IMR-90 (cell line): Measurements from ENCODE around the gene SHC1. TPM values are rescaled to one million over a fixed set of nuclear protein-coding genes. Genes with fewer than 3 reads are reported as not detected.

Experiments
- ATAC-seq: fragments of 200-7000 bp; cut with Tn5 transposase; 2 replicates; pipeline ENCODE4 v1.9.1; 2020; ENCODE audit warnings: low read depth, mild to moderate bottlenecking, moderate library complexity
- BruUV-seq: library from RNA; stranded (reverse); fragments of 400-500 nt; replicated peaks from 2 replicates; lab custom pipeline; 2021; lab: Mats Ljungman, UMichigan
- CTCF ChIA-PET: fragments of 300-600 bp; formaldehyde crosslinking; extraction: SDS; loops from one replicate; lab custom pipeline; 2021; ENCODE audit warnings: antibody characterized with exemption; lab: Yijun Ruan, JAX
- POLR2A ChIA-PET: fragments of 300-600 bp; sonication (Branson Sonifier 250); formaldehyde crosslinking; loops from one replicate; lab custom pipeline; 2022; ENCODE audit warnings: antibody characterized with exemption; ENCODE audit not compliant: unreplicated experiment; lab: Charles Lee
- DNase-seq: peaks from one replicate; pipeline ENCODE4 v3.0.0; 2013
- H2AFZ ChIP-seq: replicated peaks from 2 replicates; pipeline ENCODE3; 2013; ENCODE audit warnings: low read length, mild to moderate bottlenecking; ENCODE audit not compliant: poor library complexity
- H2AK5ac ChIP-seq: 2 replicates; pipeline ENCODE4 v1.6.1; 2013; ENCODE audit warnings: low read depth, low read length, inconsistent platforms
- H2AK9ac ChIP-seq: replicated peaks from 2 replicates; pipeline ENCODE3; 2013; ENCODE audit warnings: mild to moderate bottlenecking, low read depth, low read length, moderate library complexity; ENCODE audit not compliant: poor library complexity
- H2BK120ac ChIP-seq: 2 replicates; pipeline ENCODE4 v1.6.1; 2013; ENCODE audit warnings: low read depth, low read length, inconsistent platforms
- H2BK15ac ChIP-seq: 3 replicates; pipeline ENCODE4 v1.6.1; 2013; ENCODE audit warnings: low read depth, low read length, inconsistent platforms
- H2BK20ac ChIP-seq: 2 replicates; pipeline ENCODE4 v1.6.1; 2013; ENCODE audit warnings: low read depth, mild to moderate bottlenecking, inconsistent platforms, low read length, moderate library complexity
- H2BK5ac ChIP-seq: 2 replicates; pipeline ENCODE4 v1.6.1; 2013; ENCODE audit warnings: mild to moderate bottlenecking, low read depth, low read length, inconsistent platforms; ENCODE audit not compliant: poor library complexity, severe bottlenecking
- H3K14ac ChIP-seq: replicated peaks from 2 replicates; pipeline ENCODE4 v1.6.1; 2013; ENCODE audit warnings: low read depth, low read length, inconsistent platforms
- H3K18ac ChIP-seq: 2 replicates; pipeline ENCODE4 v1.6.1; 2013; ENCODE audit warnings: low read depth, low read length, control low read depth
- H3K23ac ChIP-seq: 2 replicates; pipeline ENCODE4 v1.6.1; 2013; ENCODE audit warnings: low read depth, low read length, inconsistent platforms
- H3K27ac ChIP-seq: 2 replicates; pipeline ENCODE4 v1.5.1; 2013; ENCODE audit warnings: mild to moderate bottlenecking, control low read depth, low read length; ENCODE audit not compliant: insufficient read depth
- H3K27me3 ChIP-seq: 2 replicates; pipeline ENCODE4 v1.6.1; 2013; ENCODE audit warnings: low read length; ENCODE audit not compliant: control insufficient read depth, insufficient read depth
- H3K36me3 ChIP-seq: 2 replicates; pipeline ENCODE4 v1.6.1; 2013; ENCODE audit warnings: low read length, mixed read lengths; ENCODE audit not compliant: control insufficient read depth, insufficient read depth
- H3K4ac ChIP-seq: 2 replicates; pipeline ENCODE4 v1.6.1; 2013; ENCODE audit warnings: low read depth, low read length, inconsistent platforms
- H3K4me1 ChIP-seq: 2 replicates; pipeline ENCODE4 v1.6.1; 2013; ENCODE audit warnings: low read length, mixed read lengths; ENCODE audit not compliant: control insufficient read depth, insufficient read depth
- H3K4me2 ChIP-seq: 2 replicates; pipeline ENCODE4 v1.6.1; 2013; ENCODE audit warnings: low read depth, mild to moderate bottlenecking, control low read depth, low read length, moderate library complexity
- H3K4me3 ChIP-seq: 2 replicates; pipeline ENCODE4 v1.5.1; 2013; ENCODE audit warnings: low read depth, mild to moderate bottlenecking, control low read depth, low read length, moderate library complexity; ENCODE audit not compliant: insufficient read depth
- H3K56ac ChIP-seq: 2 replicates; pipeline ENCODE4 v1.6.1; 2013; ENCODE audit warnings: low read length, inconsistent platforms; ENCODE audit not compliant: insufficient read depth; ENCODE audit errors: extremely low read depth
- H3K79me1 ChIP-seq, 2 experiments: 2 replicates each; pipeline ENCODE4 v1.6.1; 2013; ENCODE audit warnings: low read length in 2 of 2, inconsistent platforms in 1 of 2, low read depth in 1 of 2
- H3K9ac ChIP-seq: 2 replicates; pipeline ENCODE4 v1.6.1; 2013; ENCODE audit warnings: low read depth, low read length, control low read depth
- H3K9me1 ChIP-seq: 2 replicates; pipeline ENCODE4 v1.6.1; 2013; ENCODE audit warnings: low read length, inconsistent platforms; ENCODE audit not compliant: insufficient read depth
- H3K9me3 ChIP-seq: 2 replicates; pipeline ENCODE4 v1.6.1; 2013; ENCODE audit warnings: low read length; ENCODE audit not compliant: control insufficient read depth, insufficient read depth
- H4K20me1 ChIP-seq: 2 replicates; pipeline ENCODE4 v1.6.1; 2013; ENCODE audit warnings: low read length, inconsistent platforms; ENCODE audit not compliant: insufficient read depth
- H4K5ac ChIP-seq: 2 replicates; pipeline ENCODE4 v1.6.1; 2013; ENCODE audit warnings: mild to moderate bottlenecking, low read depth, low read length, control low read depth
- H4K8ac ChIP-seq, 2 experiments: 2 replicates each; pipeline ENCODE4 v1.6.1; 2013; ENCODE audit warnings: low read depth in 2 of 2, low read length in 2 of 2, control low read depth in 1 of 2, inconsistent platforms in 1 of 2
- H4K91ac ChIP-seq: 2 replicates; pipeline ENCODE4 v1.6.1; 2013; ENCODE audit warnings: low read depth, low read length, inconsistent platforms; ENCODE audit not compliant: insufficient read depth
- BHLHE40 ChIP-seq: fragments of 150-350 bp; IDR thresholded peaks from 2 replicates; pipeline ENCODE4 v1.6.1; 2016; ENCODE audit warnings: mild to moderate bottlenecking, low read depth, low read length
- CEBPB ChIP-seq: IDR thresholded peaks from 2 replicates; pipeline ENCODE4 v1.6.1; 2012; ENCODE audit warnings: low read depth, low read length, improper control_type of control experiment
- CHD1 ChIP-seq: IDR thresholded peaks from 2 replicates; pipeline ENCODE4 v1.6.1; 2012; ENCODE audit warnings: low read depth, low read length, improper control_type of control experiment
- CTCF ChIP-seq: conservative IDR thresholded peaks from 2 replicates; pipeline ENCODE4 v1.5.1; 2012; ENCODE audit warnings: mild to moderate bottlenecking, low read depth, low read length, improper control_type of control experiment
- FOS ChIP-seq: fragments of 150-350 bp; IDR thresholded peaks from 2 replicates; pipeline ENCODE4 v1.6.1; 2016; ENCODE audit warnings: low read depth, low read length
- MAZ ChIP-seq: IDR thresholded peaks from 2 replicates; pipeline ENCODE4 v1.6.1; 2012; ENCODE audit warnings: low read depth, mild to moderate bottlenecking, low read length, improper control_type of control experiment, moderate library complexity, borderline replicate concordance
- MXI1 ChIP-seq: IDR thresholded peaks from 2 replicates; pipeline ENCODE4 v1.6.1; 2012; ENCODE audit warnings: low read depth, mild to moderate bottlenecking, low read length, moderate library complexity, borderline replicate concordance
- NFE2L2 ChIP-seq: fragments of 150-350 bp; IDR thresholded peaks from 2 replicates; pipeline ENCODE4 v1.6.1; 2016; ENCODE audit warnings: low read depth, mild to moderate bottlenecking, low read length
- POLR2A ChIP-seq: IDR thresholded peaks from 2 replicates; pipeline ENCODE4 v1.6.1; 2012; ENCODE audit warnings: mild to moderate bottlenecking, low read depth, low read length
- RAD21 ChIP-seq: IDR thresholded peaks from 2 replicates; pipeline ENCODE4 v1.6.1; 2012; ENCODE audit warnings: low read length, improper control_type of control experiment
- RCOR1 ChIP-seq: IDR thresholded peaks from 2 replicates; pipeline ENCODE4 v1.6.1; 2012; ENCODE audit warnings: mild to moderate bottlenecking, low read length, improper control_type of control experiment; ENCODE audit not compliant: insufficient replicate concordance
- RFX5 ChIP-seq: IDR thresholded peaks from 2 replicates; pipeline ENCODE4 v1.8.0; 2012; ENCODE audit warnings: low read depth, mild to moderate bottlenecking, low read length, moderate library complexity
- SMC3 ChIP-seq: fragments of 150-350 bp; IDR thresholded peaks from 2 replicates; pipeline ENCODE4 v1.6.1; 2016; ENCODE audit warnings: low read depth, mild to moderate bottlenecking, antibody characterized with exemption, low read length, moderate library complexity
- USF2 ChIP-seq: fragments of 150-350 bp; IDR thresholded peaks from 2 replicates; pipeline ENCODE4 v1.6.1; 2017; ENCODE audit warnings: mild to moderate bottlenecking, antibody characterized with exemption, low read length, low read depth
- WGBS, 2 experiments: methylation state at CpG; one replicate each; pipeline versions ENCODE4 v1.1.5 to v1.1.7; 2013; ENCODE audit warnings: missing lambda C conversion rate in 2 of 2; ENCODE audit not compliant: insufficient read length in 1 of 2; ENCODE audit errors: extremely low coverage in 2 of 2; 5-methylcytosine and 5-hydroxymethylcytosine counted together
- dilution Hi-C: fragments of 300-500 bp; cut with HindIII; formaldehyde crosslinking; loops from one replicate; pipeline ENCODE4 v1.14.3; 2018; ENCODE audit warnings: low sequenced_read_pairs; ENCODE audit not compliant: unreplicated experiment
- in situ Hi-C: fragments of 300-500 bp; cut with MboI; formaldehyde crosslinking; loops from 3 replicates; pipeline ENCODE4 v1.14.3; 2019; ENCODE audit warnings: low sequenced_read_pairs, inconsistent platforms, mixed read lengths
- intact Hi-C: fragments of 100-400 bp; cut with micrococcal nuclease; formaldehyde crosslinking; loops from 2 replicates; pipeline ENCODE4 v1.10.0; 2022
- polyA plus RNA-seq, 3 experiments: library from polyadenylated mRNA; depleted of rRNA; stranded (reverse); fragments of >200 nt; gene quantifications; 2 replicates each; pipeline ENCODE4 v1.2.3, GENCODE V29; 2012; ENCODE audit warnings: low replicate concordance in 1 of 3
- total RNA-seq: library from RNA; depleted of rRNA; stranded (reverse); fragments of >200 nt; gene quantifications from 2 replicates; pipeline ENCODE4 v1.2.3, GENCODE V29; 2012

SHC1 gene
- total and polyA plus RNA-seq, 2 of the 4 experiments (the other 2 are of a cell fraction) = 352 to 355 TPM

- in situ Hi-C loops = no loop called here
- peak overlapping the region; percentile 97 for H2BK120ac ChIP-seq
- dilution Hi-C loops = no loop called here
- peak overlapping the region; percentile 93 for H3K14ac ChIP-seq
- H4K8ac ChIP-seq = peak overlapping the region; percentile 71 to 93
- peaks cover 0 to 14% of the 10 kb centered on the region in 2 experiments; a peak in 2 of 4 replicates for H3K79me1 ChIP-seq
- H3K27me3 ChIP-seq = no peaks in the 10 kb centered on the region
- H3K27ac ChIP-seq = peak overlapping the region; percentile 94
- peaks cover 2% of the 10 kb centered on the region for H3K4me1 ChIP-seq
- no peaks in the 10 kb centered on the region for H3K9me3 ChIP-seq
- peak overlapping the region; percentile 90 for H3K4ac ChIP-seq
- peak overlapping the region; percentile 98 for H2BK5ac ChIP-seq
- H2BK20ac ChIP-seq = peak overlapping the region; percentile 95
- peak overlapping the region; percentile 63 for H3K4me3 ChIP-seq
- WGBS, 2 experiments = 0% methylated on average over 13 of the region's 36 CpGs; no CpG with 5 or more reads in 1 of the 2 experiments
- ATAC-seq (peak; percentile 85), DNase-seq (peak; percentile 97)
- no peak overlapping the region; the same call in 1 of the 2 replicates for H2AK5ac ChIP-seq
- intact Hi-C loops = loop anchor here (1.0 to 2.0 kb wide), 2 partner anchors 63 to 378 kb away; no protein-coding TSS in a partner anchor
- H2AFZ ChIP-seq = peak overlapping the region; percentile 99
- BruUV-seq = no TSS peak
- H3K23ac ChIP-seq = peak overlapping the region; percentile 43
- POLR2A ChIA-PET = interaction anchor here (1.0 kb wide), 1 partner anchor 19 kb away, joined by 4 read pairs; the partner anchor contains the start of gene PBXIP1
- peak overlapping the region; percentile 80 for H3K18ac ChIP-seq
- peak overlapping the region; percentile 47 for H2AK9ac ChIP-seq
- H3K9me1 ChIP-seq = peaks cover 11% of the 10 kb centered on the region; the same call in 1 of the 2 replicates
- peak overlapping the region; percentile 56 for H4K5ac ChIP-seq
- TF ChIP-seq RCOR1 (no peak), FOS (0 out of 2 replicates have a peak, but pooled peaks have one; percentile 43), POLR2A (peak; percentile 66; the same call in 1 of the 2 replicates), MXI1 (no peak), MAZ (peak; percentile 82), CTCF (peak; percentile 13; the same call in 1 of the 2 replicates), CHD1 (peak; percentile 98; the same call in 1 of the 2 replicates), RFX5 (peak; percentile 37; the same call in 1 of the 2 replicates), CEBPB (0 out of 2 replicates have a peak, but pooled peaks have one; percentile 4), SMC3 (no peak), RAD21 (no peak), USF2 (peak; percentile 24; the same call in 1 of the 2 replicates), NFE2L2 (peak; percentile 3; the same call in 1 of the 2 replicates), BHLHE40 (peak; percentile 97)
- no peaks in the 10 kb centered on the region for H3K36me3 ChIP-seq
- H3K4me2 ChIP-seq = peak overlapping the region; percentile 81
- no peaks in the 10 kb centered on the region for H4K20me1 ChIP-seq
- peak overlapping the region; percentile 67; the same call in 2 of the 3 replicates for H2BK15ac ChIP-seq
- CTCF ChIA-PET = interaction anchor here (1.0 kb wide), 1 partner anchor 19 kb away, joined by 3 read pairs; the partner anchor contains the start of gene PBXIP1
- H4K91ac ChIP-seq = peak overlapping the region; percentile 95
- H3K9ac ChIP-seq = peak overlapping the region; percentile 96
- H3K56ac ChIP-seq = peak overlapping the region; percentile 99
These were observed 33.2 kb downstream of the SHC1 start for GRCh38 chr1:154937085-154937987.
